GM12873 (cell line): Measurements from ENCODE around the gene AGAP1.

ENCODE experiments used
- CTCF ChIP-seq: IDR thresholded peaks from 2 replicates; pipeline ENCODE4 v1.5.1; 2012; ENCODE audit warnings: low read depth, mild to moderate bottlenecking, moderate library complexity, low read length, control low read depth; ENCODE audit not compliant: insufficient read depth; ENCODE audit errors: missing control alignments

AGAP1 gene

GRCh38 chr2:235504441-235505180 is 10.8 kb downstream of the AGAP1 start:
- no peak for TF ChIP-seq CTCF

- TF ChIP-seq CTCF: no peak
Observed at GRCh38 chr2:235505181-235505741, 11.4 kb downstream of the AGAP1 start.

- TF ChIP-seq CTCF: no peak
Observed at GRCh38 chr2:235506291-235506996, 12.6 kb downstream of the AGAP1 start.

- no peak for TF ChIP-seq CTCF
Observed at GRCh38 chr2:235506997-235507615, 13.3 kb downstream of the AGAP1 start.

- TF ChIP-seq CTCF: no peak
Observed at GRCh38 chr2:235507928-235508327, 14.1 kb downstream of the AGAP1 start.

GRCh38 chr2:235508371-235509160 is 14.7 kb downstream of the AGAP1 start:
- no peak for TF ChIP-seq CTCF
